NT2/D1 (cell line): Measurements from ENCODE around the gene TTYH2.

Experiments
- DNase-seq: peaks from one replicate; pipeline ENCODE4 v3.0.0-alpha.2; 2011; ENCODE audit warnings: low read depth, low spot score
- H3K27me3 ChIP-seq: 2 replicates; pipeline ENCODE4 v1.6.0; 2011; ENCODE audit warnings: mild to moderate bottlenecking; ENCODE audit not compliant: insufficient read length, insufficient read depth
- H3K36me3 ChIP-seq: 2 replicates; pipeline ENCODE4 v1.6.1; 2011; ENCODE audit warnings: mild to moderate bottlenecking, low read length, mixed read lengths; ENCODE audit not compliant: insufficient read depth, insufficient read length
- H3K4me1 ChIP-seq: 2 replicates; pipeline ENCODE4 v1.5.1; 2011; ENCODE audit not compliant: insufficient read depth, insufficient read length
- H3K4me3 ChIP-seq: 2 replicates; pipeline ENCODE4 v1.5.1; 2011; ENCODE audit warnings: low read depth; ENCODE audit not compliant: insufficient read length
- H3K9ac ChIP-seq: 2 replicates; pipeline ENCODE4 v1.6.0; 2011; ENCODE audit warnings: low read depth; ENCODE audit not compliant: insufficient read length
- H3K9me3 ChIP-seq: 2 replicates; pipeline ENCODE4 v1.5.1; 2011; ENCODE audit warnings: mild to moderate bottlenecking, low read length; ENCODE audit not compliant: insufficient read depth
- SUZ12 ChIP-seq: IDR thresholded peaks from 2 replicates; pipeline ENCODE4 v1.6.1; 2011; ENCODE audit not compliant: insufficient read length, insufficient read depth; ENCODE audit errors: extremely low read depth
- YY1 ChIP-seq: IDR thresholded peaks from 2 replicates; pipeline ENCODE4 v1.6.1; 2011; ENCODE audit not compliant: insufficient read length, insufficient read depth
- ZNF274 ChIP-seq: IDR thresholded peaks from 2 replicates; pipeline ENCODE4 v1.6.1; 2011; ENCODE audit warnings: mild to moderate bottlenecking, low read depth, low read length

TTYH2 gene

GRCh38 chr17:74309902-74310301 is 96.5 kb downstream of the TTYH2 start:
- H3K27me3 ChIP-seq = peaks cover 5% of the 10 kb centered on the region
- no peak for TF ChIP-seq ZNF274
- TF ChIP-seq SUZ12 = no peak
- no peak for TF ChIP-seq YY1
- no peak overlapping the region for H3K4me3 ChIP-seq
- no peaks in the 10 kb centered on the region for H3K36me3 ChIP-seq
- H3K9ac ChIP-seq = no peak overlapping the region
- H3K4me1 ChIP-seq = no peaks in the 10 kb centered on the region
- H3K9me3 ChIP-seq = 0 out of 2 replicates have a peak, but pooled peaks cover 5% of the 10 kb centered on the region
- DNase-seq = no peak
